ENCODE results near the gene ARHGDIB.

DNA sequence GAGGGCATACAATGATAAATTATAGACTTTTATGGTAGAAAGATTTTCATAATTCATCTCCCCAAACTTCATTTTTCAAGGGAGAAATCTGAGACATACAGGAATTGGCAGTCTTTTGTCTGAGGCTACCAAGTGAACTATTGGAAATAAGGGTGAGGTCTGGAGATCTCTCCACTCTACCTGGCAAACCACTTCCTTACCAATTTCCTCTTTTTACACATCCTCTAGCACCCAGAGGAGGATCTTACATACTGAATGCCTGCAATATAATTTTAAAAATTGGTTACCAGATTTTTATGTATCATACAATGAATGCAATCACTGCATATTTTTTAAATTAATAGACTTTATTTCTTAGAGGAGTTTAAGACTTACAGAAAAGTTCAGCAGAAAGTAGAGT is 18.1 kb upstream of the ARHGDIB start:
- TF ChIP-seq, protein P1, sequence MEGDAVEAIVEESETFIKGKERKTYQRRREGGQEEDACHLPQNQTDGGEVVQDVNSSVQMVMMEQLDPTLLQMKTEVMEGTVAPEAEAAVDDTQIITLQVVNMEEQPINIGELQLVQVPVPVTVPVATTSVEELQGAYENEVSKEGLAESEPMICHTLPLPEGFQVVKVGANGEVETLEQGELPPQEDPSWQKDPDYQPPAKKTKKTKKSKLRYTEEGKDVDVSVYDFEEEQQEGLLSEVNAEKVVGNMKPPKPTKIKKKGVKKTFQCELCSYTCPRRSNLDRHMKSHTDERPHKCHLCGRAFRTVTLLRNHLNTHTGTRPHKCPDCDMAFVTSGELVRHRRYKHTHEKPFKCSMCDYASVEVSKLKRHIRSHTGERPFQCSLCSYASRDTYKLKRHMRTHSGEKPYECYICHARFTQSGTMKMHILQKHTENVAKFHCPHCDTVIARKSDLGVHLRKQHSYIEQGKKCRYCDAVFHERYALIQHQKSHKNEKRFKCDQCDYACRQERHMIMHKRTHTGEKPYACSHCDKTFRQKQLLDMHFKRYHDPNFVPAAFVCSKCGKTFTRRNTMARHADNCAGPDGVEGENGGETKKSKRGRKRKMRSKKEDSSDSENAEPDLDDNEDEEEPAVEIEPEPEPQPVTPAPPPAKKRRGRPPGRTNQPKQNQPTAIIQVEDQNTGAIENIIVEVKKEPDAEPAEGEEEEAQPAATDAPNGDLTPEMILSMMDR (conservative IDR thresholded peaks at IDR 0.05; ENCODE audit: low read length): no peak
- no peak for TF ChIP-seq EZH2phosphoT487 (IDR thresholded peaks at IDR 0.05; ENCODE audit: borderline replicate concordance, low read depth, low read length)

Data from OCI-LY7 (cell line).